Astrocyte of the spinal cord (primary cell): ENCODE data around the gene GALNT17.

ENCODE experiments used
- DNase-seq: peaks from one replicate; pipeline ENCODE4 v3.0.0; 2011; ENCODE audit warnings: low read depth, low spot score
- H3K4me3 ChIP-seq: 2 replicates; pipeline ENCODE4 v1.5.1; 2011; ENCODE audit warnings: low read depth, mild to moderate bottlenecking, low read length, moderate library complexity
- CTCF ChIP-seq: IDR thresholded peaks from 2 replicates; pipeline ENCODE4 v1.5.1; 2012; ENCODE audit warnings: low read depth, mild to moderate bottlenecking, low read length, inconsistent platforms
- in situ Hi-C: cut with HindIII; loops from 2 replicates; pipeline ENCODE4 v1.10.0; 2017; ENCODE audit warnings: low sequenced_read_pairs

GALNT17 gene

GRCh38 chr7:71429083-71429482 lies 297.1 kb downstream of the GALNT17 start:
- TF ChIP-seq CTCF: no peak
- in situ Hi-C loops: no loop called here
- H3K4me3 ChIP-seq: no peak overlapping the region
- no peak for DNase-seq

GRCh38 chr7:71430246-71430645 lies 298.3 kb downstream of the GALNT17 start:
- in situ Hi-C loops: no loop called here
- no peak overlapping the region for H3K4me3 ChIP-seq
- TF ChIP-seq CTCF: no peak
- DNase-seq: no peak

GRCh38 chr7:71439321-71439720 lies 307.4 kb downstream of the GALNT17 start:
- DNase-seq: no peak
- no peak for TF ChIP-seq CTCF
- no peak overlapping the region for H3K4me3 ChIP-seq
- in situ Hi-C loops: no loop called here

GRCh38 chr7:71442492-71443190 lies 310.7 kb downstream of the GALNT17 start:
- no peak for DNase-seq
- in situ Hi-C loops: no loop called here
- TF ChIP-seq CTCF: no peak
- no peak overlapping the region for H3K4me3 ChIP-seq

GRCh38 chr7:71443191-71443530 lies 311.2 kb downstream of the GALNT17 start:
- no peak for TF ChIP-seq CTCF
- H3K4me3 ChIP-seq: no peak overlapping the region
- in situ Hi-C loops: no loop called here
- no peak for DNase-seq

GRCh38 chr7:71444130-71444529 lies 312.2 kb downstream of the GALNT17 start:
- TF ChIP-seq CTCF: no peak
- H3K4me3 ChIP-seq: no peak overlapping the region

More at GRCh38 chr7:71444130-71444529, 312.2 kb downstream of the GALNT17 start:
- in situ Hi-C loops: no loop called here
- DNase-seq: no peak
